Measurements from ENCODE around the gene MAGEB17.

Gene MAGEB17

GRCh38 chrX:16210061-16210460 lies 42.8 kb downstream of the MAGEB17 start:
- no peak for DNase-seq (ENCODE audit: low read depth in 2 of 2)

- no peak for DNase-seq (ENCODE audit: low read depth in 2 of 2)
Observed at GRCh38 chrX:16212024-16212423, 44.7 kb downstream of the MAGEB17 start.

- no peak for DNase-seq (ENCODE audit: low read depth in 2 of 2)
Observed at GRCh38 chrX:16212436-16212835, 45.2 kb downstream of the MAGEB17 start.

- peak in 1 of 2 experiments; percentile 35 for DNase-seq (ENCODE audit: low read depth in 2 of 2)
Observed at GRCh38 chrX:16213961-16214360, 46.7 kb downstream of the MAGEB17 start.

- no peak for DNase-seq (ENCODE audit: low read depth in 2 of 2)
Observed at GRCh38 chrX:16215660-16216059, 48.4 kb downstream of the MAGEB17 start.
